Sciatic nerve (tissue), 2 donors: ENCODE data around the gene TNS1. TPM values are rescaled to one million over a fixed set of nuclear protein-coding genes. Genes with fewer than 3 reads are reported as not detected.
A peak's percentile ranks its signal among the peaks of the same experiment; 100 is the strongest.
"Not testable (repeated sequence)": the region's sequence is repeated elsewhere in the genome, so short reads cannot be mapped to it uniquely, and the experiment has no call there.

ENCODE experiments used
- ATAC-seq: fragments of 200-7000 bp; cut with Tn5 transposase; one replicate; pipeline ENCODE4 v1.9.1; 2020; ENCODE audit warnings: mild to moderate bottlenecking, moderate library complexity
- DNase-seq: peaks from one replicate; pipeline ENCODE4 v3.0.0-alpha.2; 2020; ENCODE audit warnings: low spot score
- intact Hi-C: fragments of 100-400 bp; cut with DNase I; formaldehyde crosslinking; loops from one replicate; pipeline ENCODE4 v1.14.2; 2022
- total RNA-seq: library from RNA; stranded (reverse); fragmentation: NEBNext Ultra II Directional; extraction: Animal tissue kit (Norgen Biotek cat#: 25700); gene quantifications from one replicate; pipeline ENCODE4 v1.2.1, GENCODE V29; 2021
- donor health status: DM: no; HTN: no; CAD: no.
- donor health status: DM: no; HTN: no; CAD: no.

TNS1 gene
- total RNA-seq, 1 donor from 2014 or later: 703 TPM

- intact Hi-C loops: no loop called here
- ATAC-seq: no peak
- DNase-seq: no peak
Observed at GRCh38 chr2:217825469-217826235, 177.1 kb downstream of the TNS1 start.

GRCh38 chr2:217824223-217824622, 178.6 kb downstream of the TNS1 start:
- ATAC-seq (no peak), DNase-seq (no peak)
- intact Hi-C loops: no loop called here

DNA sequence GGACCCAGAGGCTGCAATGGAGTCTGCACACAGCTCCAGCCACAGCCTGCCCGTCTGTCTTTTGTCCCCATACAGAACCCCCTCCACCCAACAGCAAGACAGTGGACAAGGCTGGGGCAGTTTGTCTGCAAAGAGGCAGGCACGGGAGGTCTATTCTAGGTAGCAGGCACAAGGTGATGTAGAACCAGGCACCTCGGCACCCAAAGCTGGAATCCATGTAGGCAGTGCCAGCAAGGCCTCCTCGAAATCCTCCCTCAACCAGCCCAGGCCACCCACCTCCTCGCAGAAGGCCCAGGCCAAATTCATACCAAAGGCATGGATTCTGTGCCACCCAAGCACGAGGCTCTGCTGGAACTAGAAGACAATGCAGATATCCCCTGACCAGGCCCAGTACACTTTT, 179.2 kb downstream of the TNS1 start:
- intact Hi-C loops: no loop called here
- no peak for DNase-seq
- no peak for ATAC-seq

GRCh38 chr2:217822296-217823252, 180.2 kb downstream of the TNS1 start:
- ATAC-seq (peak; percentile 2), DNase-seq (no peak)
- intact Hi-C loops: no loop called here

DNA sequence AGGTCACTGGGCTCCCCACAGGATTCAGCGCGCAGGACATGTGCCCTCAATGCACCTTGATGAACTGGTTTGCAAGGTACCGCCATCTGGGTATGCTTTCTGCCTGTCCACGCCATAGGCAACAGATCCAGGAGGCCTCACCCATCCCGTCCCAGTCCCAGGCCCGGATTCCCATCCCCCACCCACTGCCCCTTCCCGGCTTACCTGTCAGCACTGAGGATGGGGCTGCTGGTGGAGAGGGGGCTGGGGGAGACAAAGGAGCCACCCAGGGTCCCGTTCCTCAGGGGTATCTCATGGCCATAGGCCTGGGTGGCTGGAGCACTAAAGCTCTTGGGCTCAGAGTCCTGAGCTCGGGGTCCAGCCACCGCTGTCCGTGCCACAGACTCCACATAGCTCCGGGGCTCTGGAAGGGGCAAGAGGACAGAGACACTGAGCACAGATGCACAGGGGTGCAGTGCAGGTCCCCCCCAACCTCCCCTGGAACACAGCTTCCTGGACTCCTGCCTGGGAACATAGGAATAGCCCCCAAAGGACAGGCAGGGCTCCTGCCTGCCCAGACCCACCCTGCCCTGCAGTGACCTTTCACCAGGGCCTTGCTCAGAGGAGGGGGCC, 181.2 kb downstream of the TNS1 start:
- DNase-seq (no peak), ATAC-seq (no peak)
- intact Hi-C loops: no loop called here

GRCh38 chr2:217820904-217821303, 181.9 kb downstream of the TNS1 start:
- DNase-seq (no peak), ATAC-seq (no peak)
- intact Hi-C loops: no loop called here

DNA sequence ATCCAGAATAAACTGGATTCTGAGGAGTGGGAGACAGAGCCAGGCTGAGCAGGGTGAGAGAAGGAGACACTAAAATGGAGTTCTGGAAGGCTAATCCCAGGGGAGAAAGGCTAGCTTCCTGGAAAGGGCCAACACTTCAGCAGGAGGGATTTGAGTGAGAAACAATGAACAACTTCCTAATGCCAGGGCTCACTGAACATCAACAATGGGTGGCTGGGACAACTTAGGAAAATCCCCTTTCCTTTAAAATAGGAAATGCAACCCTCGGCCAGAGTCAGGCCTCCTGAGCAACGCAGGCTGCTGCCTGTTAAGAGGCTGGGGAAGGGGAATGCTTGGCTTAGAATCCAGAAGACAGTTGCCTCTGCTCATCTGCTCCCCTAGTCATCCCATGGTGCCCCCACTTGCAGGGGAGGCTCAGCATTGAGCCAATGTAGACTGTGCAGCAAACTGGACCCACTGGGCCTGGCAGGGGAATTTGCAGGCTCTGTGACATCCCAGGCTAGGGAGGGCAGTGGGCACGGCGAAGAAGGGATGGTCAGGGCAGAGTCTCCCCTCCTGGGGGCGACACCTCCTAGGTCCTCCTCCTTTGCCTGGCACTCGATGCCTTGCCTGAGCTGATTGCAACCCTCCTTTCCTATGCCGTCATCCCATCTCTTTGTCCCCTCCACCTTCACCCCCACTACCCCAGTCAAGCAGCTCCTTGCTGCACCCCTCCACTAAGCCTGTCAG, 182.5 kb downstream of the TNS1 start:
- intact Hi-C loops: no loop called here
- DNase-seq: no peak
- ATAC-seq: no peak

- DNase-seq (no peak), ATAC-seq (no peak)
- intact Hi-C loops: no loop called here
Observed at GRCh38 chr2:217818293-217818850, 184.4 kb downstream of the TNS1 start.

DNA sequence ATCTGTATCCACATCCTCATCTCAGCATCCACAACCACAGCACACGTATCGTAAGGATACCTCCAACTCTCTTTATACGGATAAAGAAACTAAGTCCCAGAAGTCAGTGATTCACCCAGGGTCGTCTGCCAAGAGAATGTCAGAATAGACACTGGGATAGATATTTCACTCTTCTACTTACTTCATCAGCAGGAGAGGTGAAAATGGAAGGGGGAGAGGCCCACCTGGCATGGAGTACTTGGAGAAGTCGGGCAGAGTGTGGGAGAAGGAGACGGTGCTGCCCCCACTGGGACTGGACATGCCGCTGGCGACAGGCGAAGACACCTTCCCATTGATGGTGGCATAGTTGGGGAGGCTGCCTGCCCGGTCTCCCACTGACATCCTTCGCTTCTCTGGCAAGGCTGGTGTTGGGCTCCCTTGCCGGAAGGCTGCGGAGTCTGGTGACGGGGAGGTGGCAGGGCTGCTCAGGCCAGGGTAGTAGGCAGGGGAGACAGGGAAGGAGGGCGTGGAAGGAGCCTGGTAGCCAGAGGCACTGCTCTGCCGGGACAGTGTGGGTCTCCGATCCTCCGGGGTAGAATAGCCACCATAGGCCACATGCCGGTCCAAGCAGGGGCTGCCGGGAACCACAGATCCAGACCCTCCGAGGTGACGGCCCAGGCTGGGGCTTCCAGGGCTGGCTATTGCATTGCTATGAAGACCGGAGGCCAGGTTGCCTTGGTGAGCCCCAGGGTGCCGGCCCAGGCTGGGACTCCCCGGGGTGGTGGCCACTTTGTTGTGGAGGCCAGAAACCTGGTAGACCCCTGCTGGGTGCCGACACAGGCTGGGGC, 185.1 kb downstream of the TNS1 start:
- intact Hi-C loops: no loop called here

DNA sequence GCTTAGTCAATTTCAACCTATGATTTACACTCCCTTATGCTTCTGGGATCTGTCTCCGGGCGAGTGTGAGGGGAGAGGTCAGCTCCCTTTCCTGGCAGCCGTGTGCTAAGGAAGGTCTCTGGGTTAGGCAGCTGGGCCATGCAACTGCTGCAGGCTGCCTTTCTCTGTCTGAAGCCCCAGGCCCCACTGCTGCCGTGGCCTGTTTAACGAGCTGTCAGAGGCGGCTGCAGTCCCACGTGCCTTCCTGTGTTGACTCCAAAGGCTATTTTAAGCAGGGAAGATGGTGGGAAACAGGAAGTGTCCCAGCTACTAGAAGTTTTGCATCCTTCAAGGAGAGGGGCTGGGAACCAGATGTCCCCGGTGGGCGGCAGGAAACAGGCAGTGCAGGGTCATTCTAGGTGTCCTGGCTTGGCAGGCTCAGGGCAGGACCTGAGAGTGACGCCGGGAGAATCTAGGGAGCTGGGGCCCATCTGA, 186.4 kb downstream of the TNS1 start:
- intact Hi-C loops: no loop called here
- DNase-seq (no peak), ATAC-seq (peak; percentile 49)

More for the DNA sequence above, 185.1 kb downstream of the TNS1 start:
- peak; percentile 7 for ATAC-seq
- no peak for DNase-seq

GRCh38 chr2:217813828-217814227, 189.0 kb downstream of the TNS1 start:
- intact Hi-C loops: loop anchor here (2.0 kb wide), 1 partner anchor 73 kb away; no protein-coding TSS in a partner anchor
- no peak for ATAC-seq
- DNase-seq: no peak

- intact Hi-C loops: loop anchor here (2.0 kb wide), 1 partner anchor 75 kb away; no protein-coding TSS in a partner anchor
- DNase-seq (no peak), ATAC-seq (no peak)
Observed at GRCh38 chr2:217812170-217812569, 190.6 kb downstream of the TNS1 start.

GRCh38 chr2:217810260-217810659, 192.5 kb downstream of the TNS1 start:
- DNase-seq (no peak), ATAC-seq (no peak)
- intact Hi-C loops: no loop called here

- intact Hi-C loops: no loop called here
- DNase-seq (no peak), ATAC-seq (no peak)
Observed at GRCh38 chr2:217809736-217810135, 193.1 kb downstream of the TNS1 start.

- intact Hi-C loops, DNase-seq, ATAC-seq: not testable (repeated sequence)
Observed at GRCh38 chr2:217808967-217809366, 193.8 kb downstream of the TNS1 start.

- no peak for ATAC-seq
- intact Hi-C loops: no loop called here
Observed at GRCh38 chr2:217808326-217808725, 194.5 kb downstream of the TNS1 start.

DNA sequence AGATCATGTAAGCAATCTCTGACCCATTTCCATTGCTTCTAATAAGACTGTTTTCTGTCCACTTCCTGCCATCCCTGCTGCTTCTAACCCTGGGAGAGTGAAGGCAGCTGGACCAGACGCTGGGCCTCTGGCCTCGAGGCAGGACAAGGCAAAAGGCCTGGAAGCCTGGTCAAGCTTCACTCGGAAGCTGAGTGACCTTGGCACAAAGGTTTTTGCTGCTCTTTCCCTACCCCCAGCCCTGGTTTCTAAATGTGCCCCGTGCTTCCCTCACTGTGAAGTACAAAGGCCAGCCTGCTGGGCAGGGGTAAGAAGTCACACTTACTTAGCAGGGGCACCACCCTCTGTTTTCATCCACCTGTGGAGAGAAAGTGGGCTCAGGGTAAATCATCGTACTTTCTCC, 195.0 kb downstream of the TNS1 start:
- DNase-seq (no peak), ATAC-seq (no peak)
- intact Hi-C loops: no loop called here

More at GRCh38 chr2:217808326-217808725, 194.5 kb downstream of the TNS1 start:
- no peak for DNase-seq

- intact Hi-C loops: no loop called here
- ATAC-seq: no peak
Observed at GRCh38 chr2:217807025-217807424, 195.8 kb downstream of the TNS1 start.

More at GRCh38 chr2:217807025-217807424, 195.8 kb downstream of the TNS1 start:
- DNase-seq: no peak
